Measurements from ENCODE around the gene COX14.
"Not testable (repeated sequence)": the region's sequence is repeated elsewhere in the genome, so short reads cannot be mapped to it uniquely, and the experiment has no call there.

COX14 gene

DNA sequence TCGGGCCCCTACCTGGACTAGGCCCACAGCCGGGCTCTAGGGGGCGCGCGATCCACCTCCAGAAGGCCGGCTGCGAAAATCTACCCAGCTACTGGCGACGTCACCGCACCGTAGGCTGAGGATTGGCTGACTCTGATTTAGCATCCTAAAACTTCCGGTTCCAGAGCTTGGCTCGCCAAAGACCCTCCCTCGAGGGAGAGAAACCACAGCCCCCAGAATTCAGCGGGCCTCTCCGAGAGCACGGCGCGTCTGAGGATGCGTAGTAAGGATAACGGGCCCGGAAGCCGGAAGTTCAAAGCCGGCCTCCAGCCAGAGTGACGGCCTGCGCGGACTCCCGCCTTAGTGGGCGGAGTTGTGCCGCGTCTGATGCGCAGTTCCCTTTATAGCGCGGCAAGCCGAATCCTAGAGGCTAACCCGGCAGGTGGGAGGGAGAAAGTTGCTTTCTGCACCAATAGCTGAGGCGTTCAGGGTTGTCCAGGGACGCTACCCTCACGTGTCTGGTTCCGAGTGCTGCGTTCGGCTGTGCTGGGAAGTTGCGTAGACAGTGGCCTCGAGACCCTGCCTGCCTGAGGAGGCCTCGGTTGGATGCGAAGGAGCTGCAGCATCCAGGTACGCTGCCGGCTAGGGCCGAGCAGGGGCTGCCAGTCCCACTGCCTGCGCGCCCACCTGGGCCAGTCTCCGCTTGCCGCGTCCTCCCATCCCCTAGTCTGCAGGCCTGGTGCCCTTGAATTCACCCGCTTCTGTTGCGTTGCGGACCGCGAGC is at the start of gene COX14:
COX14 (plus strand) TSS at position 544 of the 763 bp plus-strand sequence. CDS start 7,808 bp downstream, outside the sequence.
- peak; percentile 100 for DNase-seq (ENCODE audit: low spot score)

DNA sequence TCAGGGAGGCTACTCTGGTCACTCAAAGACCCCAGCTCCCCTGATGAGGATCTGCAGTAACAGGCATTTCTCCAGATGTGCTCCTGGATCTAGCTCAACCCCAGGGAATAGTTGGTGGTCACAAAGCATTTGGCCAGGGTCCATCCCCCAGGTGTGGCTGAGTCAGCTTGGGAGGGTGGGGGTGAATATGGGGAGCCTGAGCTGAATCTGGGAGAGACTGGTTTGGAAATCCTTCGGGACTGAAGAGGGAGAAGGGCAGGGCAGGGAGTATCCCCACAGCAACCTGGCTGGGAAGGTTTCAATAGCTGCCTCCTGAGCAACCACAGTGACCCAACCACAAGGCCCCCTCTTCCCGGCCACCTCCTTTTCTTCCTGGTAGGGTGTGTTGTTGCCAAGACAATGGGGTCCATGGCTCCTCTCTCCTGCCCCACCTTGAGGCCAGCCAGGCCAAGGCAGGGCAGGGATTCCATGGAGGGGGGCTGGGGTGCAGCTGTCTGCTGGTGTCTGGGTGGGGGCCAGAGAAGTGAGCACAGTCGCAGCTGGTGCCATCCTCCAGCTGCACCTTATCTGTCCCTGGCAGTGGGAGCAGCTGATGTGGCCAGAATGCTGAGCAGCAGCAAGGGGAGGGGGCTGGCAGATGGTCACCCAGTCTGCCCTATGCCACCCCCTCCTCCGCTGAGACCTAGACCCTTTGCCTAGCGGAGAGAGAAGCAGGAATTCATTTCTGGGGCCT is 49.1 kb upstream of the COX14 start:
- DNase-seq (ENCODE audit: low spot score): no peak

DNA sequence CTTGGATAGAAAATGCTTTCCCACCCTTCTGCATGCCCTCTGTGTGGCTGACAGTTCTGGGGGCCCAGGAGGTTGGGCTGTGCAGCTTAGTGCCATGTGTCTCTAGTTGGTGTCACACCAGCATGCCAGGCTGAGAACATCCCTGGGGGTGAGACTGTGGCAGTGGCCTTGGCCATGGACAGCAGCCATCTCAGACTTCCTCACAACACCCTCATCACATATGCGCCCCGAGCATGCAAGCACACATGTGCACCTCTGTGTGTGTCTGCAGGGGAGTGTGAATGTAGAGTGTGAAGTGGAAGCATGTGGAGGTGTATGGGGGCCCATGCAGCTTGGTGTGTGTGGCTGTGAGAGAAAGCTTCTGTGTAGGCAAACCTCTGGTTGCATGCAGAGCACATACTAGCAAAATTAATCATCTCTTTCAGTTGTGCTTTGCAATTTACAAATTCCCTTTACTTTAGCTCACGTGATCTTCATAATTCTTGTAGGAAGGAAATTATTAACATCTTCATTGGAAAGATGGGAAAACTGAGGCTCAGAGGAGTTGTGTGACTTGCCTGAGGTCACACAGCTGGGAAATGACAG is 46.2 kb upstream of the COX14 start:
- no peak for DNase-seq (ENCODE audit: low spot score)

DNA sequence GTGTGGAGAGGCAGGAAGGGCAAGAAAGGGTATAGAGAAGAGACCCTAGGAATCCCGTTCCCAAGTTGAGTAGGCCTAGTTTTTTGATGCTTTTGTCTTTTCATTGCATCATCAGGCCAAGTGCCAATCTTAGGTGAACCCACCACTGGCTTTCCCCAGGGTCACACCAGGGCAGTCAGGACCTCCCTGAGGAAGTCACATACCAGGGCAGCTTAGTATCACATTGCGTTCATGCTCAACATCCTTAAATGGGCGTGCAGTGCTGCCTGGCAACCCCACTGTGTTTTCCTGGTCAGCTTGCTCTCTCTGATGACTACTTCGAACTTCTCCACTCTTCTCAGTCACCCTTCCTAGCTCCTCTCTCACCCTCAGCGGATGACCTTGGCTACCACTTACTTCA is 45.6 kb upstream of the COX14 start:
- DNase-seq (ENCODE audit: low spot score): no peak

DNA sequence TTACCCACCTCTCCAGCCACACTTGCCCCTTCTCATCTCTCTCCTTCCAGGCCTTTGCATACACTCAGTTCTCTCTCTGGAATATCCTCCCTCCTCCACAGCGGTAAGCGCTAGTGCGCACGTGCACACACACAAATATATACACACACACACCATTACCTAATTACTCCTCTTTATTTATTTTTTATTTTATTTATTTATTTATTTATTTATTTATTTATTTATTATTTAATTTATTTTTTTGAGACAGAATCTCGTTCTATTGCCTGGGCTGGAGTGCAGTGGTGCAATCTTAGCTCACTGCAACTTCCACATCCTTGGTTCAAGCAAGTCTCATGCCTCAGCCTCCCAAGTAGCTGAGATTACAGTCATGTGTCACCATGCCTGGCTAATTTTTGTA is 43.0 kb upstream of the COX14 start:
- DNase-seq (ENCODE audit: low spot score): no peak

DNA sequence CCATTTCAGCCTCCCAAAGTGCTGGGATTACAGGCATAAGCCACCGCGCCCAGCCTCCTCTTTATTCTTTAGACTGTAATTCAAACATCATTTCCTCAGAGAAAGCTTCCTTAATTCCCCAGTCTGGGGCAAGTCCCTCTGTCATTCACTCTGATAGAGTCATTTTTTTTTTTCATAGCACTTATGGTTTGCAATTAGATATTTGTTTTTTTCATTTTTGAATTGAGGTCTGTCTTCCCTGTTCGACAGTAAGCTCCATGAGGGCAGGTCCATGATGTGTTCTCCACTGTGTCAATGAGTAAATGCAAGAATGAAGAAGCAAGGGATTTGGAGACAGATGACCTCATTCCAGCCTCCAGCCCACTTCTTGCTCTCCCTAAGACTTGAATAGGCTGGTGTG is 42.5 kb upstream of the COX14 start:
- no peak for DNase-seq (ENCODE audit: low spot score)

DNA sequence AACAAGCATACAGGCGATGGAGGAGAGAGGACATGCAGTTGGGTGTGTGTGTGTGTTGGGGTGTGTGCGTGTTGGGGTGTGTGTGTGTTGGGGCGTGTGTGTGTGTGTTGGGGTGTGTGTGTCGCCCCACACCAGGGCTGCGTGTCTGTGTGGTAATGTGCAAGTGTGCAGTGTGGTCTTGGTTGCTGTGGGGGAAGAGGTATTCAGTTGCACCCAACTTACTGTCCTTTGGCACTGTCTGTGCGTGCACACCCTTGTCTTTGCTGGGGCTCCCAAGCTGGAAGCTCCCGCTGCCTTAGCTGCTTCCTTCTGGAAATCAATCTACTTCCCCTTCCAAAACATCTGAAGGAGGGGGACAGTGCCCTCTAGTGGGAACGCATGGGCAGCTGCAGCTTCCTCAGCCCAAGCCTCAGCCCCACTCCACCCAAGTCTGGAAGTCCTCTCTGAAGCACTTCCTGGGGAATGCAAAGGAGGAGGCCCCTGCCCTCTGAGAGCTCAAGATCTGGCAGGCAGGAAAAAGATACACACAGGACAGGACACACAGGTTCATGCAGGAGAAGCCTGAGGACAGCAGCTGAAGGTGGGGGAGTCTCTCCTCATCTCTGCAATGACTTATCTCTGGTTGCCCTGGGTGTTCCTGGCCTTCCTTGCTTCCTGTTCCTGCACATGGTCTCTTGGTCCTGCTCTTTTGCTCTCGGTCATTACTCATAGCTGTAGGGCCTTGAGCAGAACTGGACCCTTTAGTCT is 41.5 kb upstream of the COX14 start:
- peak; percentile 66 for DNase-seq (ENCODE audit: low spot score)

DNA sequence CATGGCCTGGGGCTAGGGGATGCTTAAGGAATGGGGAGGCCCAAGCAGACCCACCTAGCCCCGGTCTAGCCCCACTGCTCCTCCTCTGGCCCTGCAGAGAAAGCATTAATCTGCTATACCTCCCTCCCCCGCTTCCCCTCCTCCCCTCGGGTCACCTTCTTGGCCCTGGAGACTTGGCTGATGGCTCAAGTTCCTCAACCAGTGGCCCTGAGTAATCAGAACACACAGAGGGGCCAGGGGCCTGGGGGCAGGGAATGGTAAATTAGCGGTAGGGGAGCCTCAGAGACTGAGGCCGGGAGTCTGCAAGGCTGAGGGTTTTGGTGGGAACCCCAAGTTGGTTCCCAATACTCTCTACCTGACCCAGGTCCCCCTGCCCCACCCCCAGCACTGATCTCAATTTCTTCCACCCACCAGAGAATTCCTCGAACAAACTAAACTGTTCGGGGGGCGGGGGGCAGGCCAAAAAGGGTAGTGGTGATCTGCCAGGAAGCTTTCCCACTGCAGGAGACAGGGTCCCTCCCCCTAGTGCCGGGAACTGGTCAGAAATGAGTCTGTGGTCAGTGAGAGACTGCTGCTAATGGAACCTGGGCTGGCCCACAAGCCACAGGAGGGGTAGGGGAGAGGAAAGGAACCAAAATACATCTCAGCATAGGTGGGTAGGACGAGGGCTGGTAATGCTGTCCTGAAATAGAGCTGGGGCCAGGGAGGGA is 39.7 kb upstream of the COX14 start:
- no peak for DNase-seq (ENCODE audit: low spot score)

DNA sequence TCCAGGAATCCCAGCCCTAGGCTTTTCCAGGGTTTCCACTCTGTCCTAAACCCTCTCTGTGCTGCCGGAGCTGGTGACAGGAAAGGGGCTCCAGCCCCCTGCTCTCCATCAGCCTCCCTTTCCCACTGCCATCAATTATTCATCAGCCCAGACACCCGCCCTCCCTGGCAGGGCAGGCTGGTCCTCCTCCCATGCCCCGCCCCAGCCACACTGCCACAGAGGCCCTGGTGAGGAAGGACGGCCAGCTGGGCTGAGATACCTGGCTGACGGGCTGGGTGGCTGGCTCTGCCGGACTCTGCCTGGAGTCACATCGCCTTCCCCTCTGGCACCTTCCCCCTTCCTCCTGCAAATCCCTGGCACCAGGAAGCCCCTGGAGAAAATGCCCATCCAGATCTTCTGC is 38.8 kb upstream of the COX14 start:
- no peak for DNase-seq (ENCODE audit: low spot score)

DNA sequence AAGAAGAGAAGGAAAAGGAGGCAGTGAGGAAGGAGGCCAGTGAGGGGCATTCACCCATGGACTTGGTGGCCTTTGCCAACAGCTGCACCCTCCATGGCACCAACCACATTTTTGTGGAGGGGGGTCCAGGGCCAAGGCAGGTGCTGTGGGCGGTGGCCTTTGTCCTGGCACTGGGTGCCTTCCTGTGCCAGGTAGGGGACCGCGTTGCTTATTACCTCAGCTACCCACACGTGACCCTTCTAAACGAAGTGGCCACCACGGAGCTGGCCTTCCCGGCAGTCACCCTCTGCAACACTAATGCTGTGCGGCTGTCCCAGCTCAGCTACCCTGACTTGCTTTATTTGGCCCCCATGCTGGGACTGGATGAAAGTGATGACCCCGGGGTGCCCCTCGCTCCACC is 38.3 kb upstream of the COX14 start:
- no peak for DNase-seq (ENCODE audit: low spot score)

DNA sequence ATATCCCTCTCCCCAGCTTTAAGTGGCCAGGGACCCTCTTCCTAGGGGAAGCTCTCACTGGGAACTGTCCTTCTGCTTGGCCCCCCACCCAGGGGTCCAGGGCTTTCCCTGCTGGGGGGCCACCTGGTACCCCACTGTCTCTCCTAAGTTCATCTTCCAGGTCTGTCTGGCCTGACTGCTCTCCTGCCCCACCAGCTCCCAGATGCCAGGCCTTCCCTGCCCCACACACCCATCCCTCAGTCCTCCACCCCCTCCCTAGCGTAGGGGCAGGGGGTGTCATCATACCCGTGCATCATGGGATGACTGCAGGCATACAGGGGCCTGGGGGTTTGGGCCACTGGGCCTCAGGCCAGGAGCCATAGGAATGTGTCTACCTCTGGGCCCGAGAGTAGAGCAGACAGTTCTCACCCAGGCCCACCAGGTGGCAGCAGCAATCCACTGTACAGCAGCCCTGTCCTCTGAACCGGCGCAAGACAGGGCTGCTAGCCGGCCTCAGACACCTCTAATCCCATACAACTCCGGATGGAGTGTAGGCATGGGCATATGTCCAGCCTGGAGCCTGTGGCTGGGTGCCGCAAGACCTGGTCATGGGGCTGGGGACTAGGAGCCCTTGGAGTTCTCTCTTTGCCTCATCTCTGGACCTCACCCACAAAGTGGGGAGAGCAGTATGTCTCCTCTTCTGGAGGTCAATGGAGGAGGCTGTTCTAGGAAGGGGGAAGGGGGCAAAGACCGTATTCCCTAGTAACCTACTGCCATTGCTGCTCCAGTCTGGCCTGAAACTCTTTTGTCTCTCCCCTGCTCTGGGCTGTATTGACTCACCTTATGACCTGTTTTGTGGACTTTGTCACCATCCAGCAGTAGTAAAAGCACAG is 36.9 kb upstream of the COX14 start:
- DNase-seq (ENCODE audit: low spot score): peak; percentile 86

DNA sequence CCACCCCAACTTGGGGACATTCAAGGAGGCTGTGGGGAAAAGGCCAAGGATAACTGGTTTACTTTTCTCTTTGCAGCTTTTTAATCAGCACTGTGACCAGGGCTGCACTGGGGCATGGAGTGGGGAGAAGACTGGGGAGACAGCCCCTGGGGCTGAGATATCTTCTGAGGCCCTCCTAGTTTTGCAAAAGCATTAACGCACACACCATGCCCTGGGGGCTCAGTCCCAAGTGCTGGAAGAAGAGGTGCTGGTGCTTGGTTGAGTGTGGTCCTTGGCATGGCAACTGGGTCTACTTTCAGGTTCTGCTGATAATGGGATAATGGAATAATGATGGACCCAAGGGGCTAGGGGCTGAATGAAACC is 36.2 kb upstream of the COX14 start:
- DNase-seq (ENCODE audit: low spot score): no peak

DNA sequence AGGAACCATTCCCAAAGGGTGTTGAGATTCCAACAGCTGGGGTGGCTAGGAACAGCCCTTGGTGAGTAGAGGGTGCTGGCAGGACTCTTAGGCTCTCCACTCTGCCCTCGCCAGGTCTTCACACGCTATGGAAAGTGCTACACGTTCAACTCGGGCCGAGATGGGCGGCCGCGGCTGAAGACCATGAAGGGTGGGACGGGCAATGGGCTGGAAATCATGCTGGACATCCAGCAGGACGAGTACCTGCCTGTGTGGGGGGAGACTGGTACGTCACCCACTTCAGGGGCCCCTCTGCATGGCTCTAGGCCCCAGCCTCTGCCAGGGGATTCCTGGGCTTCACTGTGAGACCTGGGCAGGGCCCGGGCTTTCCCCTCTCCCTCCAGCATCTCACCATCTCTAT is 34.9 kb upstream of the COX14 start:
- no peak for DNase-seq (ENCODE audit: low spot score)

DNA sequence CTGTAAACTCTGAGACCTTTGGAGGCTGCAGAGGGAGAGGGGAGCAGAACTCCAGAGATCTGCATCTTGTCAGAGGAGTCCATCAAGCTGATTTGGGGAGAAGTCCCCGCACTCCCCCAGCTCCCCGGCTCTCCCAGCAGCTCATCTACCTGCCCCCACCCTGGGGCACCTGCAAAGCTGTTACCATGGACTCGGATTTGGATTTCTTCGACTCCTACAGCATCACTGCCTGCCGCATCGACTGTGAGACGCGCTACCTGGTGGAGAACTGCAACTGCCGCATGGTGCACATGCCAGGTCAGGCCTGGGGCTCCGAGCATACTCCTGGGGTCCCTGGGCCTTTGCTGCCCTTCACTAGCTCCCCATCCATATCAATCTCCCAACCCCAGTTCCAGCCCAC is 33.8 kb upstream of the COX14 start:
- DNase-seq (ENCODE audit: low spot score): no peak

DNA sequence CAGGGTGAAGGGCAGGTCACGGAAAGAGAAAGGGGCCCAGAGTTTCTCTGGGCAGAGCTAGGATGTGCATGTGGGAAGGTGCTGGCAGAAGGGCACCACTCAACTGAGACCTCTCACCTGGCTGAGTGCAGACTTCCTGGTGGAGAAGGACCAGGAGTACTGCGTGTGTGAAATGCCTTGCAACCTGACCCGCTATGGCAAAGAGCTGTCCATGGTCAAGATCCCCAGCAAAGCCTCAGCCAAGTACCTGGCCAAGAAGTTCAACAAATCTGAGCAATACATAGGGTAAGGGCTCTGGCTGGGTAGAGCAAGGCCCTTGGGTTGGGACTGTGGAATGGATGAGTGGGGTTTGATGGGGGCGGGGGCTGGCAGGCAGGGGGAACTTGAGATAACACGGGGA is 32.3 kb upstream of the COX14 start:
- DNase-seq (ENCODE audit: low spot score): no peak

DNA sequence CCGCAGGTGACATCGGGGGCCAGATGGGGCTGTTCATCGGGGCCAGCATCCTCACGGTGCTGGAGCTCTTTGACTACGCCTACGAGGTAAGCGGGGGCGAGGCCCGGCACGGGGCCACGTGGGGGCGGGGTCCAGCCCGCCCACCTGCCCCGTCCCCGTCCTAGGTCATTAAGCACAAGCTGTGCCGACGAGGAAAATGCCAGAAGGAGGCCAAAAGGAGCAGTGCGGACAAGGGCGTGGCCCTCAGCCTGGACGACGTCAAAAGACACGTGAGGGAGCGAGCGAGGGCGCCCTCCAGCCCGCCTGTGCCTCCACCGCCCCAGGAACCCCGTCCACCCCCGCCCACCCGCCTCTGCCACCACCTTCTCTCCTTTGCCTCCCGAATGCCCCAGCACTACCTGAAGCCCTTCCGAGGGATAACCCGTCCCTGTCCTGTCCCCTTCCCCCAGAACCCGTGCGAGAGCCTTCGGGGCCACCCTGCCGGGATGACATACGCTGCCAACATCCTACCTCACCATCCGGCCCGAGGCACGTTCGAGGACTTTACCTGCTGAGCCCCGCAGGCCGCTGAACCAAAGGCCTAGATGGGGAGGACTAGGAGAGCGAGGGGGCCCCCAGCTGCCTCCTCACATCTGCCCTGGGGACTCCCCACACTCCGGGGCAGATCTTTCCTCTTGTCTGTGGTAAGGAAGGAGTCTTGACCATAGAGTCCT is 30.8 kb upstream of the COX14 start:
- no peak for DNase-seq (ENCODE audit: low spot score)

DNA sequence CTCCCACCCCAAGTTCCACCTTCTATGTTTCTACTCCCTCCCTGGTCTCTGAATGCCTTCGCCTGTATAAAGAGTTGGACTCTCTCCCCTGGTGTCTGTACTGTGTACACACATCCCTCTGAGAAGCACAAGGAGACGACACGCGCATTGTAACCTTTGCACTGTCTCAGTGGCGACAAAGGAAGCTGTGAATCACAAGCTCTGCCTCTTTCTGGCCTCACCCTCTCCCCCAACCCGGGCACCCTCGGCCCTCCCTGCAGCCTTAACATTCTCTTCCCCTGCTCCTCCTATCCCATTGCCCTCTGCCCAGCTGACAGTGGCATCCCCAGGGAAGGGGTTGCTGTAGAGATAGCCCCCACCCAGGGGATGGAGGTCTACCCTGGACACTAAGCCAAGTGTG is 29.4 kb upstream of the COX14 start:
- no peak for DNase-seq (ENCODE audit: low spot score)

DNA sequence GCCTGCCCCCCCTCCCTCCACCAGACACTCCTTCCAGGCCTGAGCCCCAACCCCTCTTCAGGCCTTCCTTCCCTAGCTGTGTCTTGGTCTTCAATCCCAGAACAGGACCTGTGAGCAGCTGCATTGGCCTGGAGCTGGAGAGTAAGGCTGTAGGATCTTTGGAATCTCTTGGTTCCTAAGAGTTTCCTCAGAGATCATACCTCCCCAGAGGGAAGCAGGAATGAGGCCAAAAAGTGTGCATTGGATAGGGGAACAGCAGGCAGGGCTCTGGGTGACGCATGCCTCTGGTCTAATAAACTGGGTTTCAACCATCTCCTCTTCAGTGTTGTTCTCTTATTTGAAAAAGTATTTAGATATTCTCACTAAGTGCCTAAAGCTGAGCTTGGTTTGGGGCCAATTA is 28.7 kb upstream of the COX14 start:
- no peak for DNase-seq (ENCODE audit: low spot score)

DNA sequence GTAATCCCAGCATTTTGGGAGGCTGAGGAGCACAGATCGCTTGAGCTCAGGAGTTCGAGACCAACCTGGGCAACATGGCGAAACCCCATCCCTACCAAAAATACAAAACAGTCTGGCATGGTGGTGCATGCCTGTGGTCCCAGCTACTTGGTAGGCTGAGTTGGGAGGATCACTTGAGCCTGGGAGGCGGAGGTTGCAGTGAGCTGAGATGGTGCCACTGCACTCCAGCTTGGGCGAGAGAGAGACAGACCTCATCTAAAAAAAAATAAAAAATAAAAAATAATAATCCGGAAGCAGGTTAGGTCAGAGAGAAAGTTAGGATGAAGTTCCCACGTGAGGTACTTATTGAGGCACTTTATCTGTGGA is 27.6 kb upstream of the COX14 start:
- DNase-seq (ENCODE audit: low spot score): not testable (repeated sequence)
